Gastrocnemius medialis (tissue), 4 donors: ENCODE results near the gene SLC2A1. TPM values are rescaled to one million over a fixed set of nuclear protein-coding genes. Genes with fewer than 3 reads are reported as not detected.

ENCODE experiments used
- ATAC-seq, 2 donors: fragments of 150-250 bp; one replicate each; pipeline ENCODE4 v1.9.1; 2016
- DNase-seq, 2 donors: peaks; one replicate each; pipeline ENCODE4 v3.0.0-alpha.2; 2019
- H3K27ac ChIP-seq, 4 donors: fragments of 200-600 bp; sonication (generic); 1 replicate in 1 of 4; 2 replicates in 3 of 4; pipeline ENCODE4 v1.5.1; 2016 to 2018; ENCODE audit warnings: mild to moderate bottlenecking in 2 of 4, moderate library complexity in 1 of 4
- H3K27me3 ChIP-seq, 3 donors: fragments of 200-600 bp; sonication (generic) in 2 of 3; 1 replicate in 1 of 3; 2 replicates in 2 of 3; pipeline versions ENCODE4 v1.5.1 to v1.6.0; 2016 to 2019; ENCODE audit warnings: mild to moderate bottlenecking in 1 of 3, moderate library complexity in 1 of 3
- H3K36me3 ChIP-seq, 2 donors: fragments of 200-600 bp; sonication (generic) in 1 of 2; one replicate each; pipeline ENCODE4 v1.5.1; 2017 to 2018
- H3K4me1 ChIP-seq, 2 donors: fragments of 200-600 bp; sonication (generic) in 1 of 2; one replicate each; pipeline ENCODE4 v1.5.1; 2016 to 2017; ENCODE audit warnings: mild to moderate bottlenecking in 2 of 2
- H3K4me3 ChIP-seq, 4 donors: fragments of 200-600 bp; sonication (generic) in 3 of 4; 1 replicate in 1 of 4; 2 replicates in 3 of 4; pipeline ENCODE4 v1.5.1; 2016 to 2019; ENCODE audit warnings: mild to moderate bottlenecking in 2 of 4
- H3K9me3 ChIP-seq, 3 donors: fragments of 200-600 bp; sonication (generic) in 2 of 3; 1 replicate in 1 of 3; 2 replicates in 2 of 3; pipeline ENCODE4 v1.5.1; 2016 to 2019
- CTCF ChIP-seq, 5 experiments: fragments of 450-650 bp in 3 of 5; fragments of 200-600 bp in 2 of 5; sonication (generic) in 2 of 5; IDR thresholded peaks in 4 of 5; conservative IDR thresholded peaks in 1 of 5; 1 replicate in 4 of 5; 2 replicates in 1 of 5; pipeline ENCODE4 v1.5.1; 2016 to 2019; ENCODE audit warnings: antibody characterized with exemption in 5 of 5, mild to moderate bottlenecking in 3 of 5, moderate library complexity in 3 of 5
- POLR2A ChIP-seq, 2 donors: fragments of 450-650 bp; IDR thresholded peaks; one replicate each; pipeline ENCODE4 v1.6.1; 2017; ENCODE audit warnings: antibody characterized with exemption in 2 of 2, mild to moderate bottlenecking in 2 of 2, moderate library complexity in 2 of 2
- in situ Hi-C, 4 donors: fragments of 200-750 bp; cut with MboI; loops; one replicate each; pipeline versions ENCODE4 v1.15.0 to v1.8.0; 2017; ENCODE audit warnings: low sequenced_read_pairs in 4 of 4
- intact Hi-C: fragments of 100-400 bp; cut with DNase I; formaldehyde crosslinking; loops from one replicate; pipeline ENCODE4 v1.15.1; 2023; ENCODE audit warnings: low total_unique reads
- total RNA-seq, 4 donors: library from RNA; depleted of rRNA; stranded (reverse); fragments of >200 nt; gene quantifications; one replicate each; pipeline versions ENCODE4 v1.1.0 to v1.2.3, GENCODE V29; 2016

SLC2A1 gene
- total RNA-seq, 4 donors from 2014 or later: 6.3 to 16.1 (median 9.4) TPM

GRCh38 chr1:42931911-42932422 is 26.7 kb downstream of the SLC2A1 start:
- peak overlapping the region in 1 of 4 donors; percentile 25 for H3K27ac ChIP-seq
- no peak overlapping the region for H3K4me3 ChIP-seq
- H3K36me3 ChIP-seq: no peaks in the 10 kb centered on the region
- in situ Hi-C loops: no loop called here
- DNase-seq: no peak
- TF ChIP-seq CTCF (IDR thresholded peaks at IDR 0.05 in 4 of 5, conservative IDR thresholded peaks at IDR 0.05 in 1 of 5): no peak
- TF ChIP-seq POLR2A (IDR thresholded peaks at IDR 0.05): no peak
- H3K4me1 ChIP-seq: peaks cover 0 to 4% of the 10 kb centered on the region in 2 donors
- H3K27me3 ChIP-seq: no peaks in the 10 kb centered on the region
- no peak for ATAC-seq
- intact Hi-C loops: no loop called here
- no peaks in the 10 kb centered on the region for H3K9me3 ChIP-seq

GRCh38 chr1:42931108-42931539 is 27.5 kb downstream of the SLC2A1 start:
- in situ Hi-C loops (no loop called here), intact Hi-C loops (no loop called here)
- no peak overlapping the region for H3K4me3 ChIP-seq
- no peak for DNase-seq
- no peaks in the 10 kb centered on the region for H3K4me1 ChIP-seq
- H3K27me3 ChIP-seq: no peaks in the 10 kb centered on the region
- H3K9me3 ChIP-seq: no peaks in the 10 kb centered on the region
- H3K36me3 ChIP-seq: no peaks in the 10 kb centered on the region
- no peak for TF ChIP-seq POLR2A (IDR thresholded peaks at IDR 0.05)
- TF ChIP-seq CTCF (IDR thresholded peaks at IDR 0.05 in 4 of 5, conservative IDR thresholded peaks at IDR 0.05 in 1 of 5): peak in 2 of 5 experiments; percentile 7 to 29
- no peak for ATAC-seq
- H3K27ac ChIP-seq: no peak overlapping the region

- Histone ChIP-seq H3K36me3 (no peaks in the 10 kb centered on the region), H3K4me3 (no peak overlapping the region), H3K27ac (no peak overlapping the region), H3K9me3 (no peaks in the 10 kb centered on the region), H3K4me1 (no peaks in the 10 kb centered on the region), H3K27me3 (no peaks in the 10 kb centered on the region)
- in situ Hi-C loops (no loop called here), intact Hi-C loops (no loop called here)
- TF ChIP-seq POLR2A (IDR thresholded peaks at IDR 0.05) (no peak), CTCF (IDR thresholded peaks at IDR 0.05 in 4 of 5, conservative IDR thresholded peaks at IDR 0.05 in 1 of 5) (no peak)
- no peak for ATAC-seq
- DNase-seq: no peak
These were observed 28.2 kb downstream of the SLC2A1 start for GRCh38 chr1:42930178-42931107.

GRCh38 chr1:42929434-42930177 is 29.1 kb downstream of the SLC2A1 start:
- intact Hi-C loops: loop anchor here (10.0 kb wide), 2 partner anchors 115 to 245 kb away; partner anchors contain the start of genes CFAP57, EBNA1BP2, ERMAP and SVBP
- DNase-seq (no peak), ATAC-seq (no peak)
- in situ Hi-C loops: no loop called here
- Histone ChIP-seq H3K36me3 (no peaks in the 10 kb centered on the region), H3K27me3 (peaks cover 0 to 5% (median under 1%) of the 10 kb centered on the region in 3 donors), H3K4me3 (no peak overlapping the region), H3K9me3 (no peaks in the 10 kb centered on the region), H3K4me1 (peaks cover 0 to 7% of the 10 kb centered on the region in 2 donors), H3K27ac (no peak overlapping the region)
- TF ChIP-seq POLR2A (IDR thresholded peaks at IDR 0.05): no peak
- TF ChIP-seq CTCF (IDR thresholded peaks at IDR 0.05 in 4 of 5, conservative IDR thresholded peaks at IDR 0.05 in 1 of 5): no peak
